Glutamatergic neuron (in vitro differentiated cells): ENCODE data around the gene SLIT3. TPM values are rescaled to one million over a fixed set of nuclear protein-coding genes. Genes with fewer than 3 reads are reported as not detected.
A peak's percentile ranks its signal among the peaks of the same experiment; 100 is the strongest.

Experiments used
- DNase-seq: peaks from one replicate; pipeline ENCODE4 v3.0.0; 2022
- H3K27ac Mint-ChIP-seq: one replicate; pipeline ENCODE4 v1.8.0; 2020; ENCODE audit warnings: mild to moderate bottlenecking, mixed read lengths, inconsistent platforms; ENCODE audit not compliant: unreplicated experiment
- H3K27me3 Mint-ChIP-seq: one replicate; pipeline ENCODE4 v1.8.0; 2020; ENCODE audit warnings: mild to moderate bottlenecking, moderate library complexity, mixed read lengths, inconsistent platforms; ENCODE audit not compliant: unreplicated experiment
- H3K36me3 Mint-ChIP-seq: one replicate; pipeline ENCODE4 v1.8.0; 2020; ENCODE audit warnings: mild to moderate bottlenecking, mixed read lengths, inconsistent platforms; ENCODE audit not compliant: unreplicated experiment
- H3K4me1 Mint-ChIP-seq: one replicate; pipeline ENCODE4 v1.8.0; 2020; ENCODE audit warnings: mild to moderate bottlenecking, low read depth, mixed read lengths, inconsistent platforms; ENCODE audit not compliant: unreplicated experiment
- H3K4me3 Mint-ChIP-seq: one replicate; pipeline ENCODE4 v1.8.0; 2020; ENCODE audit warnings: mild to moderate bottlenecking, mixed read lengths, inconsistent platforms; ENCODE audit not compliant: unreplicated experiment
- H3K9me3 Mint-ChIP-seq: one replicate; pipeline ENCODE4 v1.8.0; 2020; ENCODE audit warnings: mild to moderate bottlenecking, moderate library complexity, mixed read lengths, inconsistent platforms; ENCODE audit not compliant: unreplicated experiment
- CTCF ChIP-seq: fragments of 200-600 bp; sonication (generic); IDR thresholded peaks from one replicate; pipeline ENCODE4 v1.5.0; 2021; ENCODE audit not compliant: partially characterized antibody, unreplicated experiment
- total RNA-seq: library from RNA; stranded (reverse); fragmentation: NEBNext Ultra II Directional; extraction: Animal tissue kit (Norgen Biotek cat#: 25700); gene quantifications from one replicate; pipeline ENCODE4 v1.2.1, GENCODE V29; 2021; ENCODE audit not compliant: unreplicated experiment

Gene SLIT3
- total RNA-seq, 1 donor from 2014 or later, result 11.5 TPM

GRCh38 chr5:169150108-169150507 lies 150.8 kb downstream of the SLIT3 start:
- H3K4me3 Mint-ChIP-seq, result no peak overlapping the region
- no peaks in the 10 kb centered on the region for H3K9me3 Mint-ChIP-seq
- H3K4me1 Mint-ChIP-seq, result no peaks in the 10 kb centered on the region
- no peaks in the 10 kb centered on the region for H3K27me3 Mint-ChIP-seq
- no peak for DNase-seq
- no peak overlapping the region for H3K27ac Mint-ChIP-seq
- no peaks in the 10 kb centered on the region for H3K36me3 Mint-ChIP-seq
- no peak for TF ChIP-seq CTCF

GRCh38 chr5:169149317-169149716 lies 151.6 kb downstream of the SLIT3 start:
- peak; percentile 29 for TF ChIP-seq CTCF
- Mint-ChIP-seq H3K4me1 (no peaks in the 10 kb centered on the region), H3K36me3 (no peaks in the 10 kb centered on the region), H3K27me3 (no peaks in the 10 kb centered on the region), H3K4me3 (no peak overlapping the region), H3K9me3 (no peaks in the 10 kb centered on the region), H3K27ac (no peak overlapping the region)
- no peak for DNase-seq

- Mint-ChIP-seq H3K27ac (no peak overlapping the region), H3K4me1 (no peaks in the 10 kb centered on the region), H3K4me3 (no peak overlapping the region), H3K27me3 (no peaks in the 10 kb centered on the region), H3K9me3 (no peaks in the 10 kb centered on the region), H3K36me3 (no peaks in the 10 kb centered on the region)
- DNase-seq, result no peak
- no peak for TF ChIP-seq CTCF
Measured at GRCh38 chr5:169148138-169148740, 152.7 kb downstream of the SLIT3 start.

DNA sequence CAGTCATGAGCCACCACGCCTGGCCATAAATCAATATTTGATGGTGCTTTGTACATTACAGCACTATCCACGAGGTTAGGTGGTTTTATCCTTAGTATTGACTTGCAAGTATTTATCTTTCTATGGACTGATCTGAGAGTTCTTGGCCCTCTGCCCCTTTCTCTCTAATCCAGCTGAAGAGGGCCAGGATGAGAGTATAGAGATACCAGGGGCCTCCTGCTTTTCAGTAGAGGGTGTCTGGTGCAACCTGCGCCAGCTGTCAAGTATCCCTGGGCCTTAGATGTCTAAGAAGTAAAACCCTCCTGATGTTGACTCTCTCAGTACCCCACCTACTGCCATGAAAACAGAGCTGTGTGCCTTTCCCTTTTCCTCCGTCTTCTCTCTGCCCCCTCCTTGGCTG lies 153.4 kb downstream of the SLIT3 start:
- Mint-ChIP-seq H3K9me3 (peaks cover 1% of the 10 kb centered on the region), H3K27ac (no peak overlapping the region), H3K36me3 (no peaks in the 10 kb centered on the region), H3K4me1 (no peaks in the 10 kb centered on the region), H3K4me3 (no peak overlapping the region), H3K27me3 (peaks cover 1% of the 10 kb centered on the region)
- no peak for DNase-seq
- no peak for TF ChIP-seq CTCF

- no peaks in the 10 kb centered on the region for H3K4me1 Mint-ChIP-seq
- peaks cover 2% of the 10 kb centered on the region for H3K27me3 Mint-ChIP-seq
- no peak for TF ChIP-seq CTCF
Measured at GRCh38 chr5:169146158-169146557, 154.8 kb downstream of the SLIT3 start.

More at GRCh38 chr5:169146158-169146557, 154.8 kb downstream of the SLIT3 start:
- H3K36me3 Mint-ChIP-seq, result no peaks in the 10 kb centered on the region
- no peak overlapping the region for H3K4me3 Mint-ChIP-seq
- no peak overlapping the region for H3K27ac Mint-ChIP-seq
- no peak for DNase-seq
- H3K9me3 Mint-ChIP-seq, result peaks cover 1% of the 10 kb centered on the region
